Ectodermal cell (in vitro differentiated cells): ENCODE measurements around the gene TAOK1.

Experiments
- H3K27ac ChIP-seq: 2 replicates; pipeline ENCODE4 v1.7.0; 2013; ENCODE audit warnings: mild to moderate bottlenecking, low read depth, low read length; ENCODE audit not compliant: insufficient read depth, poor library complexity, severe bottlenecking
- H3K27me3 ChIP-seq: 2 replicates; pipeline ENCODE4 v1.7.0; 2013; ENCODE audit warnings: mild to moderate bottlenecking, low read length; ENCODE audit not compliant: insufficient read depth, control insufficient read depth, poor library complexity, severe bottlenecking
- H3K36me3 ChIP-seq: one replicate; pipeline ENCODE4 v1.7.0; 2013; ENCODE audit warnings: low read length; ENCODE audit not compliant: control insufficient read depth, insufficient read depth
- H3K4me1 ChIP-seq: one replicate; pipeline ENCODE4 v1.7.0; 2013; ENCODE audit warnings: low read length; ENCODE audit not compliant: control insufficient read depth, insufficient read depth
- H3K4me3 ChIP-seq: 2 replicates; pipeline ENCODE4 v1.7.0; 2013; ENCODE audit warnings: low read depth, low read length, control low read depth; ENCODE audit not compliant: insufficient read depth
- H3K9me3 ChIP-seq: 2 replicates; pipeline ENCODE4 v1.7.0; 2013; ENCODE audit warnings: mild to moderate bottlenecking, low read length, moderate library complexity; ENCODE audit not compliant: control insufficient read depth
- WGBS, 2 experiments: methylation state at CpG; one replicate each; pipeline ENCODE4 v1.1.7; 2013; ENCODE audit warnings: missing lambda C conversion rate in 2 of 2; 5-methylcytosine and 5-hydroxymethylcytosine counted together

Gene TAOK1

GRCh38 chr17:29588562-29589411 is 198.6 kb downstream of the TAOK1 start:
- Histone ChIP-seq H3K9me3 (no peaks in the 10 kb centered on the region), H3K27me3 (peaks cover 13% of the 10 kb centered on the region), H3K4me1 (peaks cover 56% of the 10 kb centered on the region), H3K4me3 (peak overlapping the region; percentile 88), H3K36me3 (no peaks in the 10 kb centered on the region), H3K27ac (no peak overlapping the region)
- 1% methylated on average over 72 of the region's 72 CpGs for WGBS, 2 experiments

DNA sequence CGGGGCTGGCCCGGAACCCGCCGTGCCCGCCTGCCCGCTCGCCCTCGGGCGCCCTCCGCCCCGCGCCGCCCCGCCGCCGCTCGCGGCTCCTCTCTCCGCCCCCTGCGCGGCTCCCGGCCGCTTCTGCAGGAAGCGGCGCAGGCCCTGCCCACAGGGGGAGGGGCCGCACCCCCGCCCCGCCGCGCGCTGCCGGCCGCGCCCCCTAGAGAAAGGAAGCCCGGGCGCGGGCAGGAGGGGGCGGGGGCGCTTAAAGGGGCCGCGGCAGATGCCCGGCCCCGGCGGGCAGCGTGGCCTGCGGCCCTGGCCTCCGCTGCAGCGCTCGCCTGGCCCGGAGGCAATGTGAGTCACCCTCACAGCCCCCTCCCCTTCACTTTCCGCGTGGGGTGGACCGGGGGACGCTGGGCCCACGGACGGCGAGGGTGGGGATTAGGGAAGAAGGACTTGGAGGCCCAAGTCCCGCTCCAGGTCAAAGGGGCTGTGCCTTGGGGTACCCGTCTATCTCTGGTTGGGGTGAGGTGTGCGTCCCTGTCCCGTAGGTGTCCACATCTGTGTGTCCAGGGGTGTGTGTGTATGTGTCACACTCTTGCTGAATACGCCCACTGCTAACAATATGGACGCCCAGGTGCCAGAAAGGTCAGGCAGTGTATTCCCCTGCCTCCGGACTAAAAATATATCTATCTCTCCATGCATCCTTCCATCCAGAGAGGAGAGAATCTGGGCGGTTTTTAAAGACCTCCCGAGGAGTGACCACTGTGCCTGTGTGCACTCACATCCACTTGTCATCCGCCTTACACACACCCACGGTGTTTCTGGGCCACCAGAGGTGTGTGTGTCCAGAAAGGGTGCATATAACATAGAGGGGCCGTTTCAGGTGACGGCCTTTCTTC is 199.6 kb downstream of the TAOK1 start, which contains the start of gene GIT1:
Gene GIT1, minus strand, starts transcription at position 125 of the 887 bp plus-strand sequence. CDS start 270 bp downstream, outside the sequence.
- H3K36me3 ChIP-seq, result no peaks in the 10 kb centered on the region
- H3K27ac ChIP-seq, result no peak within 1 kb of the TSS
- peak within 1 kb of the TSS; percentile 88 for H3K4me3 ChIP-seq
- WGBS, 2 experiments, result 9% methylated on average over 70 of the region's 70 CpGs
- H3K4me1 ChIP-seq, result peaks cover 58% of the 10 kb centered on the region
- H3K9me3 ChIP-seq, result no peaks in the 10 kb centered on the region
- H3K27me3 ChIP-seq, result peaks cover 16% of the 10 kb centered on the region

GRCh38 chr17:29590411-29591145 is 200.4 kb downstream of the TAOK1 start:
- Histone ChIP-seq H3K27me3 (peaks cover 16% of the 10 kb centered on the region), H3K36me3 (no peaks in the 10 kb centered on the region), H3K4me1 (peaks cover 58% of the 10 kb centered on the region), H3K27ac (no peak overlapping the region), H3K4me3 (peak overlapping the region; percentile 42), H3K9me3 (no peaks in the 10 kb centered on the region)
- WGBS, 2 experiments, result 23 to 27% methylated on average over 30 of the region's 30 CpGs

DNA sequence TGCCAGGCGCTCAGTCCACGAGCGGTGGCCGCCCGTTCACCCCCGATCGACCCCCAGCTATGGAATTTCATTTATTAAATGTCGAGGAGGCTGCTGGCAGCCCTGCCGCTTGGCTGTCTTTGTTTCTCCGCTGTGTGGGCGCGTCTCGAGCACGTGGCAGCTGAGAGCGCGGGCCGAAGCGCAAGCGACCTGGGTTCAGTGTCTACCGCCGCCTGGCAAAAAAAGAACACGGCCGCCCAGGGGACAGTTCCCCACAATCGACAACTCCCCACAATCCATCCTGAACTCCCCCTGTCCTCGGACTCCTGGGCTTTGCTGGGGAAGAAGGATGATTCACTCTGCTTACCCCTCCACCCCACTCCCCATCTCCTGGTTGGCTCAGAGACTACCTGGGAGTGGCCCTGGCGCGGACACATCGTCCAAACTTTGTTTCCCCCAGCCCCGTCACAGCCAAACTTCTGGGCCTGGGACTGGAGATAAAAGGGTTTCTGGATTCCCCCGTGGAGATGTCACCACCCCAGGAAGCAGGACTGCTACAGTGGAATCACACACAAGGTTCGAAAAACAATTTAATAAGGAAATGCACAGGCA is 201.1 kb downstream of the TAOK1 start:
- H3K4me3 ChIP-seq, result peak overlapping the region; percentile 42
- peaks cover 61% of the 10 kb centered on the region for H3K4me1 ChIP-seq
- peaks cover 16% of the 10 kb centered on the region for H3K27me3 ChIP-seq
- no peaks in the 10 kb centered on the region for H3K9me3 ChIP-seq
- WGBS, 2 experiments, result 0 to 1% methylated on average over 31 of the region's 31 CpGs
- no peaks in the 10 kb centered on the region for H3K36me3 ChIP-seq
- H3K27ac ChIP-seq, result no peak overlapping the region

DNA sequence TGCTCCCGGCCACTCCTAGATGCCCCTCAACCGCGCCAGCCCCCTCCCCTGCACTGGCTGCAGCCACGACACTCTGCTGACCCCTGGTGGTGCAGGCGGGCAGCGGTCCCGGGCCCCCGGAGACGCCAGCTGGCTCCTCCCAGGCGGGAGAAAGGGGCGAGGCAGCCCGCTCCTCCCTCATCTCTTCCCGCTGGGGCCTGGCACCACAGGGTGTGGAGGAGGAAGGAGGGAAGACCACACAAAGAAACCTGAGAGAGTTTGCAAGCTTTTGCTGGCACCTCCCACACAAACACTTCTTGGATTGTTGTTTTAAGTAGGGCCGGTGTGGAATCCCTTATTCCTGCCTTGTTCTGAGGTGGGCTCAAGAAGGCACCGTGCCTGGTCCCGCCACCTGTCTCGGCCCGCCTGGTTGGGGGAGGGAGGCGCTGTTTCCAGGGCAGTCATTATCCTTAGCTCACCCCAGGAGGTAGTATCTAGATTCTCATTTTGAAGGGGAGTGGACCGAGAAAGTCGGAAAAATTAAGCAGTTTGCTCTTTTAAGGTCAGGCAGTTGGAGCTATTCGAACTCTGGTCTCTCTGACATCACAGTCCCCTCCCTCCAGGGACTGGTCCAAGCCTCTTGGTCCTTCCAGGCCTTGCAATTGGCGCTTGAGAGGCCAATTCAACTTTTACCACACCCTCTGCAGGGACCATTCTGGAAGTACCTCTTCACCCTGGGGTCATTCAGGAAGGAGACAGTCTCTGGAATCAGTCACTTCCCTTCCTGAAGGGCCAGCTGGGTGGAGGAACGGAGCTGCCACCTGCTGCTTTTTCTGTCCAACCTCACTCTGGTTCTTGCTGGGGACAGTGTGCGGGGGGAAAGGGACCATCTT is 201.8 kb downstream of the TAOK1 start:
- H3K27ac ChIP-seq, result peak overlapping the region; percentile 74

DNA sequence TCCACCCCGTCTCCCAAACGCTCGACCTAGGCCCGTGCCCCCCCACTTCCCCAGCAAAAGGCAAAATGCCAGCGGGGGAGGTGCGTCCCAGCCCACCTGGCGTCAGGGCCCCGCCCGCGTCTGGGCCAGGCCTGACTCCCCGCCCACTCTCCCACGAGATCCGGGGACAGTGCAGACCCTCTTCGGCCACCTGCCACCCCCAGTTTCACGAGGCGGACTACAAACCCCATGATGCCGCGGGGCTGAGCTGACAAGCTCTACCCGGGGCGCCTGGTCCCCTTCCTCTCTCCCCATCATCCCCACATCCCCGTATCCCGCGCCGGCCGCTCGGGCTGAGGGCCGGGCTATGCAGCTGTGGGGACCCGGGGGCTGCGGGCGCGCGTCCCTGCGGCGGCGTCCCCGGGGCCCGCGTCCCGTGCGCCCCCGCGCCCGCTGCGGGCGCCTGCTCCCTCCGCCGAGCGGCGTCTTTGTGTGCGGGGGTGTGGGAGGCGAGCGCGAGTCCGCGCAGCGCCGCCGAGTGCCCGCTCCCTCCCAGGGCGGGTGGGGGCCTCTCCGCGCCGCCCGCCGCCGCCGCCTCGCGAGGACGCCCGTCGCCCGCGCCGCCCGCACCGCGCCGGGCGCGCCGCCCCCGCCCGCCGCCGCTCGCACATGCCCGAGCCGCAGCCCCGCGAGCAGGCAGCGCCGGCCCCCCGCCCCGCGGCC is 202.8 kb downstream of the TAOK1 start, which contains the start of gene ANKRD13B:
Gene ANKRD13B, plus strand, starts transcription at position 283 of the 702 bp plus-strand sequence. CDS start 490 bp downstream, outside the sequence.
- Histone ChIP-seq H3K27ac (peak within 1 kb of the TSS; percentile 74), H3K27me3 (peaks cover 16% of the 10 kb centered on the region), H3K36me3 (no peaks in the 10 kb centered on the region), H3K4me3 (peak within 1 kb of the TSS; percentile 56), H3K4me1 (peaks cover 66% of the 10 kb centered on the region), H3K9me3 (no peaks in the 10 kb centered on the region)
- 1% methylated on average over 96 of the region's 96 CpGs for WGBS, 2 experiments

More for the DNA sequence above, 201.8 kb downstream of the TAOK1 start:
- Histone ChIP-seq H3K9me3 (no peaks in the 10 kb centered on the region), H3K27me3 (peaks cover 16% of the 10 kb centered on the region), H3K4me1 (peaks cover 66% of the 10 kb centered on the region), H3K4me3 (peak overlapping the region; percentile 42), H3K36me3 (no peaks in the 10 kb centered on the region)
- 5 to 6% methylated on average over 25 of the region's 25 CpGs for WGBS, 2 experiments

GRCh38 chr17:29593591-29594518 is 203.7 kb downstream of the TAOK1 start:
- Histone ChIP-seq H3K36me3 (no peaks in the 10 kb centered on the region), H3K4me1 (peaks cover 63% of the 10 kb centered on the region), H3K9me3 (no peaks in the 10 kb centered on the region), H3K4me3 (peak overlapping the region; percentile 56), H3K27me3 (peaks cover 16% of the 10 kb centered on the region), H3K27ac (no peak overlapping the region)
- 2% methylated on average over 64 of the region's 64 CpGs for WGBS, 2 experiments

DNA sequence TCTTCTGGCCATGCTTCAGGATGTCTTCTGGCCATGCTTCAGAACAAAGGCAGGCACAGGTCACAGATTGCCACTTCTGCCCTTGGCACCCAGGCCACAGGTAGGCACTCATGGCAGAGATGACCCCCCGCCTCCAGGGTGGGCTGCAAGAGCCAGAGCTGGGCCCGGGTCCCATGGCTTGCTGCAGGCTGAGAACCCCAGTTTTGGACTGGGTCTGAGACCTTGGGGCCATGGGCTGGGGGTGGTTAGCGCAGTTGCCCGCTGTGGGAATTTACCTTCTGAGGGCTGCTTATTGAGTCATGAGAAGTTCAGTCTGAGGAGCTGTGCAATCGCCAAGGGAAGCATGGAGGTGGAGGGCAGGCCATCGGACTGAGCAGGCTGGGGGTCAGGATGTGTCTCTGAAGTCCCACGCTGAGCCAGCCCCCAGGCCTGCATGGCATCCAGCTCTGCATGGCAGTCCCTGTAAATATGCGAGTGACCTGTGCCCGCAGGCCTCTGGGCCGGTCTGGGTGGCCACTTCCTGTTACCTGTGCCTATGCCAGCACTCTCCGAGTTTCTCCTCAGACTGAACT is 204.4 kb downstream of the TAOK1 start:
- 89 to 90% methylated on average over 11 of the region's 11 CpGs for WGBS, 2 experiments
- Histone ChIP-seq H3K9me3 (no peaks in the 10 kb centered on the region), H3K4me1 (peaks cover 63% of the 10 kb centered on the region), H3K4me3 (no peak overlapping the region), H3K27ac (no peak overlapping the region), H3K27me3 (peaks cover 16% of the 10 kb centered on the region), H3K36me3 (no peaks in the 10 kb centered on the region)
